Right lobe of liver (tissue), 4 donors: Measurements from ENCODE around the gene TMEM255B.
"Not testable (repeated sequence)": the region's sequence is repeated elsewhere in the genome, so short reads cannot be mapped to it uniquely, and the experiment has no call there.

Experiments
- POLR2A ChIP-seq: fragments of 450-650 bp; IDR thresholded peaks from one replicate; pipeline ENCODE4 v1.6.1; 2017; ENCODE audit warnings: antibody characterized with exemption, mild to moderate bottlenecking
- TF ChIP-seq, protein P1 (sequence below), 4 donors: fragments of 200-600 bp in 3 of 4; fragments of 450-650 bp in 1 of 4; IDR thresholded peaks; one replicate each; pipeline versions ENCODE4 v1.5.1 to v1.8.0; 2016 to 2022; ENCODE audit warnings: antibody characterized with exemption in 4 of 4, mild to moderate bottlenecking in 2 of 4
- donor health status: DM: no; HTN: no; CAD: no.
- donor health status: DM: no; HTN: no; CAD: no.
- donor health status: DM: no; HTN: yes; CAD: no.

DNA sequence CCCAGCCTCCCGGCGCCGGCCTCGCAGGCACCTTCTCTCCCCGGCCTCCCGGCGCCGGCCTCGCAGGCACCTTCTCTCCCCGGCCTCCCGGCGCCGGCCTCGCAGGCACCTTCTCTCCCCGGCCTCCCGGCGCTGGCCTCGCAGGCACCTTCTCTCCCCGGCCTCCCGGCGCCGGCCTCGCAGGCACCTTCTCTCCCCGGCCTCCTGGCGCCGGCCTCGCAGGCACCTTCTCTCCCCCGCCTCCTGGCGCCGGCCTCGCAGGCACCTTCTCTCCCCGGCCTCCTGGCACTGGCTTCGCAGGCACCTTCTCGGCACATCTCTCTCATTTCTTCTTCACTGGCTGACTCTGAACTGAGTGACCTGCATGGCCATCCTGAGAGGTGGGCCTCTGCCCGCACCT, 67.4 kb downstream of the TMEM255B start:
- not testable (repeated sequence) for TF ChIP-seq POLR2A
- TF ChIP-seq, protein P1, sequence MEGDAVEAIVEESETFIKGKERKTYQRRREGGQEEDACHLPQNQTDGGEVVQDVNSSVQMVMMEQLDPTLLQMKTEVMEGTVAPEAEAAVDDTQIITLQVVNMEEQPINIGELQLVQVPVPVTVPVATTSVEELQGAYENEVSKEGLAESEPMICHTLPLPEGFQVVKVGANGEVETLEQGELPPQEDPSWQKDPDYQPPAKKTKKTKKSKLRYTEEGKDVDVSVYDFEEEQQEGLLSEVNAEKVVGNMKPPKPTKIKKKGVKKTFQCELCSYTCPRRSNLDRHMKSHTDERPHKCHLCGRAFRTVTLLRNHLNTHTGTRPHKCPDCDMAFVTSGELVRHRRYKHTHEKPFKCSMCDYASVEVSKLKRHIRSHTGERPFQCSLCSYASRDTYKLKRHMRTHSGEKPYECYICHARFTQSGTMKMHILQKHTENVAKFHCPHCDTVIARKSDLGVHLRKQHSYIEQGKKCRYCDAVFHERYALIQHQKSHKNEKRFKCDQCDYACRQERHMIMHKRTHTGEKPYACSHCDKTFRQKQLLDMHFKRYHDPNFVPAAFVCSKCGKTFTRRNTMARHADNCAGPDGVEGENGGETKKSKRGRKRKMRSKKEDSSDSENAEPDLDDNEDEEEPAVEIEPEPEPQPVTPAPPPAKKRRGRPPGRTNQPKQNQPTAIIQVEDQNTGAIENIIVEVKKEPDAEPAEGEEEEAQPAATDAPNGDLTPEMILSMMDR (IDR thresholded peaks at IDR 0.05), result not testable (repeated sequence)
